Nephron progenitor cell (in vitro differentiated cells): ENCODE results near the gene NRCAM.

Experiments used
- DNase-seq: peaks from one replicate; pipeline ENCODE4 v3.0.0; 2021
- H3K27ac Mint-ChIP-seq: 2 replicates; pipeline ENCODE4 v1.8.0; 2021; ENCODE audit warnings: mild to moderate bottlenecking, moderate library complexity, mixed read lengths
- H3K27me3 Mint-ChIP-seq: 2 replicates; pipeline ENCODE4 v1.8.0; 2021; ENCODE audit warnings: mild to moderate bottlenecking, low read depth, mixed read lengths; ENCODE audit not compliant: poor library complexity
- H3K36me3 Mint-ChIP-seq: 2 replicates; pipeline ENCODE4 v1.8.0; 2021; ENCODE audit warnings: low read depth, mixed read lengths
- H3K4me1 Mint-ChIP-seq: 2 replicates; pipeline ENCODE4 v1.8.0; 2021; ENCODE audit warnings: mixed read lengths
- H3K4me3 Mint-ChIP-seq: 2 replicates; pipeline ENCODE4 v1.8.0; 2021; ENCODE audit warnings: mild to moderate bottlenecking, moderate library complexity, mixed read lengths
- H3K9me3 Mint-ChIP-seq: 2 replicates; pipeline ENCODE4 v1.8.0; 2021; ENCODE audit warnings: mild to moderate bottlenecking, moderate library complexity, mixed read lengths
- CTCF ChIP-seq: fragments of 200-600 bp; sonication (generic); IDR thresholded peaks from 2 replicates; pipeline ENCODE4 v1.5.0; 2021; ENCODE audit warnings: antibody characterized with exemption

Gene NRCAM

GRCh38 chr7:108170251-108170650 is 286.0 kb downstream of the NRCAM start:
- H3K27me3 Mint-ChIP-seq = peaks cover 5% of the 10 kb centered on the region
- H3K4me1 Mint-ChIP-seq = no peaks in the 10 kb centered on the region

GRCh38 chr7:108167460-108167859 is 288.8 kb downstream of the NRCAM start:
- Mint-ChIP-seq H3K9me3 (no peaks in the 10 kb centered on the region), H3K36me3 (no peaks in the 10 kb centered on the region), H3K27ac (no peak overlapping the region), H3K4me1 (no peaks in the 10 kb centered on the region), H3K27me3 (peaks cover 5% of the 10 kb centered on the region), H3K4me3 (no peak overlapping the region)
- no peak for TF ChIP-seq CTCF
- DNase-seq = no peak

More at GRCh38 chr7:108170251-108170650, 286.0 kb downstream of the NRCAM start:
- Mint-ChIP-seq H3K9me3 (no peaks in the 10 kb centered on the region), H3K4me3 (no peak overlapping the region), H3K27ac (no peak overlapping the region), H3K36me3 (no peaks in the 10 kb centered on the region)
- no peak for DNase-seq
- no peak for TF ChIP-seq CTCF

- DNase-seq = no peak
- Mint-ChIP-seq H3K9me3 (no peaks in the 10 kb centered on the region), H3K4me3 (no peak overlapping the region), H3K4me1 (no peaks in the 10 kb centered on the region), H3K27me3 (peaks cover 5% of the 10 kb centered on the region), H3K36me3 (no peaks in the 10 kb centered on the region), H3K27ac (no peak overlapping the region)
- no peak for TF ChIP-seq CTCF
These were observed 289.5 kb downstream of the NRCAM start for GRCh38 chr7:108166687-108167086.

- Mint-ChIP-seq H3K9me3 (no peaks in the 10 kb centered on the region), H3K27me3 (peaks cover 2% of the 10 kb centered on the region), H3K4me1 (no peaks in the 10 kb centered on the region), H3K27ac (no peak overlapping the region), H3K4me3 (no peak overlapping the region), H3K36me3 (no peaks in the 10 kb centered on the region)
- DNase-seq = no peak
- TF ChIP-seq CTCF = no peak
These were observed 290.5 kb downstream of the NRCAM start for GRCh38 chr7:108165723-108166122.

- no peaks in the 10 kb centered on the region for H3K36me3 Mint-ChIP-seq
- H3K4me1 Mint-ChIP-seq = no peaks in the 10 kb centered on the region
- no peak overlapping the region for H3K27ac Mint-ChIP-seq
- H3K4me3 Mint-ChIP-seq = no peak overlapping the region
- no peak for DNase-seq
- no peak for TF ChIP-seq CTCF
- no peaks in the 10 kb centered on the region for H3K9me3 Mint-ChIP-seq
- no peaks in the 10 kb centered on the region for H3K27me3 Mint-ChIP-seq
These were observed 291.3 kb downstream of the NRCAM start for GRCh38 chr7:108164946-108165345.

- Mint-ChIP-seq H3K4me3 (no peak overlapping the region), H3K4me1 (no peaks in the 10 kb centered on the region), H3K9me3 (no peaks in the 10 kb centered on the region), H3K27ac (no peak overlapping the region), H3K27me3 (no peaks in the 10 kb centered on the region), H3K36me3 (no peaks in the 10 kb centered on the region)
- no peak for DNase-seq
- no peak for TF ChIP-seq CTCF
These were observed 291.9 kb downstream of the NRCAM start for GRCh38 chr7:108164342-108164741.
